ENCODE results near the gene PSMB10. TPM values are rescaled to one million over a fixed set of nuclear protein-coding genes. Genes with fewer than 3 reads are reported as not detected.

PSMB10 gene
- total RNA-seq, 2 donors from 2014 or later, result 30.4 to 31.8 TPM

GRCh38 chr16:67914758-67915495 lies 21.7 kb downstream of the PSMB10 start:
- intact Hi-C loops (cut with DNase I), result no loop called here
- no peak for DNase-seq (ENCODE audit: low spot score)

- DNase-seq (ENCODE audit: low spot score), result no peak
- intact Hi-C loops (cut with DNase I), result no loop called here
Observed at GRCh38 chr16:67910158-67910557, 26.5 kb downstream of the PSMB10 start.

- intact Hi-C loops (cut with DNase I), result no loop called here
- DNase-seq (ENCODE audit: low spot score), result no peak
Observed at GRCh38 chr16:67909056-67909742, 27.5 kb downstream of the PSMB10 start.

- intact Hi-C loops (cut with DNase I), result no loop called here
- DNase-seq (ENCODE audit: low spot score), result no peak
Observed at GRCh38 chr16:67907397-67908180, 29.1 kb downstream of the PSMB10 start.

- intact Hi-C loops (cut with DNase I), result no loop called here
Observed at GRCh38 chr16:67902831-67903230, 33.8 kb downstream of the PSMB10 start.

GRCh38 chr16:67901734-67902133 lies 34.9 kb downstream of the PSMB10 start:
- intact Hi-C loops (cut with DNase I), result no loop called here
- no peak for DNase-seq (ENCODE audit: low spot score)

More at GRCh38 chr16:67902831-67903230, 33.8 kb downstream of the PSMB10 start:
- DNase-seq (ENCODE audit: low spot score), result no peak

GRCh38 chr16:67897231-67897630 lies 39.4 kb downstream of the PSMB10 start:
- no peak for DNase-seq (ENCODE audit: low spot score)

GRCh38 chr16:67893743-67894399 lies 42.8 kb downstream of the PSMB10 start:
- intact Hi-C loops (cut with DNase I), result no loop called here
- no peak for DNase-seq (ENCODE audit: low spot score)

More at GRCh38 chr16:67897231-67897630, 39.4 kb downstream of the PSMB10 start:
- intact Hi-C loops (cut with DNase I), result loop anchor here in 1 of 2 donors (5.0 kb wide), 1 partner anchor 360 kb away; no protein-coding TSS in a partner anchor

- intact Hi-C loops (cut with DNase I), result no loop called here
- peak; percentile 99 for DNase-seq (ENCODE audit: low spot score)
Observed at GRCh38 chr16:67892899-67893742, 43.5 kb downstream of the PSMB10 start, which contains the start of gene PSKH1. Gene PSKH1, plus strand, starts transcription at chr16:67893254. Its CDS starts 15,496 bp downstream, at chr16:67908750.

- intact Hi-C loops (cut with DNase I), result no loop called here
- DNase-seq (ENCODE audit: low spot score), result no peak
Observed at GRCh38 chr16:67892375-67892774, 44.3 kb downstream of the PSMB10 start.

GRCh38 chr16:67888331-67888730 lies 48.3 kb downstream of the PSMB10 start:
- intact Hi-C loops (cut with DNase I), result no loop called here
- no peak for DNase-seq (ENCODE audit: low spot score)

- intact Hi-C loops (cut with DNase I), result no loop called here
- no peak for DNase-seq (ENCODE audit: low spot score)
Observed at GRCh38 chr16:67886387-67886786, 50.3 kb downstream of the PSMB10 start.

- intact Hi-C loops (cut with DNase I), result no loop called here
Observed at GRCh38 chr16:67885976-67886375, 50.7 kb downstream of the PSMB10 start.

GRCh38 chr16:67885545-67885944 lies 51.1 kb downstream of the PSMB10 start:
- DNase-seq (ENCODE audit: low spot score), result no peak
- intact Hi-C loops (cut with DNase I), result no loop called here

More at GRCh38 chr16:67885976-67886375, 50.7 kb downstream of the PSMB10 start:
- DNase-seq (ENCODE audit: low spot score), result no peak

- peak; percentile 95 for DNase-seq (ENCODE audit: low spot score)
- intact Hi-C loops (cut with DNase I), result loop anchor here in 1 of 2 donors (5.0 kb wide), 1 partner anchor 43 kb away; no protein-coding TSS in a partner anchor
Observed at GRCh38 chr16:67884684-67885083, 52.0 kb downstream of the PSMB10 start, which contains the start of gene NRN1L. Gene NRN1L, plus strand, starts transcription at chr16:67884885. Its CDS starts 19 bp downstream, at chr16:67884904.
